ENCODE measurements around the gene NSMF. TPM values are rescaled to one million over a fixed set of nuclear protein-coding genes. Genes with fewer than 3 reads are reported as not detected.

The NSMF gene
- total RNA-seq, 1 experiment from 2014 or later: 73.4 TPM

DNA sequence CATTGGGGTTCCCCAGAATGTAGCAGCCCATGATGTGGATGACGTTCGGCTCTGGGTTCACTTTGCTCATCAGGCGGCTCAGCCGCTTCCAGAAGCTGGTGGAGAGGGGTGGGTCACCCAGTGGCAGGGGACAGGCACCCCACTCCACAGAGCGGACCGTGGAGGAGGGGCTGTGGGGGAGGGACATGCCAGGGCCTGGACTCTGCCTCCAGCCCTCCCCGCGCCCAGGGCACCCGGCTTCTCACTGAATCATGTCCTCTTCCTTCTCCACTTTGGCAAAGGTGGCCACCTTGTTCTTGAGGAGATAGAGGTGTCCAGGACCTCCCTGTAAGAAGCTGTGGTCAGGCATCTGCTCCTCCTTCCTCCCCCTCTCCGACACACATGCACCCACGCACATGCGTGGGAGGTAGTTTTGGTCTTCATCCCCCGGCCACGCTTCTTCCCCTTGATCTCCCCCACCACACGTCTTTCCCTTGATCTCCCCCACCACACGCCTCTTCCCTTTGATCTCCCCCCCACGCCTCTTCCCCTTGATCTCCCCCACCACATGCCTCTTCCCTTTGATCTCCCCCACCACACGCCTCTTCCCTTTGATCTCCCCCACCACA lies 9.1 kb downstream of the NSMF start:
- POLR2A ChIA-PET (ENCODE audit: unreplicated experiment): no interaction called here

GRCh38 chr9:137449081-137449844 lies 9.9 kb downstream of the NSMF start:
- DNase-seq: no peak
- CTCF ChIA-PET: no interaction called here
- Histone ChIP-seq H3K79me2 (ENCODE audit: low read depth) (no peaks in the 10 kb centered on the region), H3K4me2 (no peak overlapping the region), H3K9me3 (ENCODE audit: insufficient read depth, low read depth) (no peaks in the 10 kb centered on the region), H3K27me3 (ENCODE audit: insufficient read depth, low read depth) (no peaks in the 10 kb centered on the region), H3K4me3 (no peak overlapping the region), H3K4me1 (replicated peaks; ENCODE audit: insufficient read depth) (peaks cover 12% of the 10 kb centered on the region), H3K27ac (no peak overlapping the region), H3K9me2 (ENCODE audit: insufficient read depth) (no peaks in the 10 kb centered on the region), H4K20me1 (ENCODE audit: insufficient read depth) (no peaks in the 10 kb centered on the region), H3F3A (ENCODE audit: insufficient read depth, low read depth) (peaks cover 15% of the 10 kb centered on the region), H3K36me3 (ENCODE audit: low read depth) (no peaks in the 10 kb centered on the region), H2AFZ (no peak overlapping the region)
- no peak for TF ChIP-seq CTCF (conservative IDR thresholded peaks at IDR 0.05)
- TF ChIP-seq EZH2 (IDR thresholded peaks at IDR 0.05; ENCODE audit: low read depth): no peak
- intact Hi-C loops (cut with micrococcal nuclease; ENCODE audit: unreplicated experiment): no loop called here
- BruUV-seq (replicated peaks): no TSS peak
- POLR2A ChIA-PET (ENCODE audit: unreplicated experiment): no interaction called here

More for the DNA sequence above, 9.1 kb downstream of the NSMF start:
- CTCF ChIA-PET: no interaction called here
- peaks cover 15% of the 10 kb centered on the region for H3F3A ChIP-seq (ENCODE audit: insufficient read depth, low read depth)
- H3K9me3 ChIP-seq (ENCODE audit: insufficient read depth, low read depth): no peaks in the 10 kb centered on the region
- no peaks in the 10 kb centered on the region for H3K9me2 ChIP-seq (ENCODE audit: insufficient read depth)
- no peak overlapping the region for H2AFZ ChIP-seq
- no TSS peak for BruUV-seq (replicated peaks)
- H3K36me3 ChIP-seq (ENCODE audit: low read depth): no peaks in the 10 kb centered on the region
- no peaks in the 10 kb centered on the region for H4K20me1 ChIP-seq (ENCODE audit: insufficient read depth)
- DNase-seq: no peak
- H3K27me3 ChIP-seq (ENCODE audit: insufficient read depth, low read depth): no peaks in the 10 kb centered on the region
- no peak overlapping the region for H3K4me3 ChIP-seq
- H3K79me2 ChIP-seq (ENCODE audit: low read depth): no peaks in the 10 kb centered on the region
- no peak overlapping the region for H3K27ac ChIP-seq
- no peak for TF ChIP-seq CTCF (conservative IDR thresholded peaks at IDR 0.05)
- no peak for TF ChIP-seq EZH2 (IDR thresholded peaks at IDR 0.05; ENCODE audit: low read depth)
- H3K4me2 ChIP-seq: no peak overlapping the region
- intact Hi-C loops (cut with micrococcal nuclease; ENCODE audit: unreplicated experiment): no loop called here
- peaks cover 8% of the 10 kb centered on the region for H3K4me1 ChIP-seq (replicated peaks; ENCODE audit: insufficient read depth)

GRCh38 chr9:137448602-137448962 lies 10.6 kb downstream of the NSMF start:
- TSS peak; percentile 29 for BruUV-seq (replicated peaks)
- intact Hi-C loops (cut with micrococcal nuclease; ENCODE audit: unreplicated experiment): no loop called here
- ChIA-PET POLR2A (ENCODE audit: unreplicated experiment) (interaction anchor here (0.7 kb wide), 1 partner anchor 248 kb away, joined by 20 read pairs; no protein-coding TSS in a partner anchor), CTCF (no interaction called here)
- no peak overlapping the region for H3K4me2 ChIP-seq
- H3K9me3 ChIP-seq (ENCODE audit: insufficient read depth, low read depth): no peaks in the 10 kb centered on the region
- no peak overlapping the region for H2AFZ ChIP-seq
- TF ChIP-seq CTCF (conservative IDR thresholded peaks at IDR 0.05): no peak
- no peak for TF ChIP-seq EZH2 (IDR thresholded peaks at IDR 0.05; ENCODE audit: low read depth)
- no peaks in the 10 kb centered on the region for H4K20me1 ChIP-seq (ENCODE audit: insufficient read depth)
- H3K27ac ChIP-seq: no peak overlapping the region
- H3K4me3 ChIP-seq: no peak overlapping the region
- no peak for DNase-seq
- no peaks in the 10 kb centered on the region for H3K36me3 ChIP-seq (ENCODE audit: low read depth)
- no peaks in the 10 kb centered on the region for H3K27me3 ChIP-seq (ENCODE audit: insufficient read depth, low read depth)
- H3K9me2 ChIP-seq (ENCODE audit: insufficient read depth): no peaks in the 10 kb centered on the region
- H3K79me2 ChIP-seq (ENCODE audit: low read depth): no peaks in the 10 kb centered on the region
- peaks cover 15% of the 10 kb centered on the region for H3F3A ChIP-seq (ENCODE audit: insufficient read depth, low read depth)
- H3K4me1 ChIP-seq (replicated peaks; ENCODE audit: insufficient read depth): peaks cover 12% of the 10 kb centered on the region
